Prostate gland (tissue), 2 donors: Measurements from ENCODE around the gene HIVEP2.

Experiments
- CTCF ChIP-seq, 4 experiments: fragments of 200-600 bp in 2 of 4; fragments of 450-650 bp in 2 of 4; sonication (generic) in 2 of 4; IDR thresholded peaks; 1 replicate in 3 of 4; 2 replicates in 1 of 4; pipeline ENCODE4 v1.5.1; 2016 to 2019; ENCODE audit warnings: antibody characterized with exemption in 4 of 4, mild to moderate bottlenecking in 2 of 4, moderate library complexity in 2 of 4
- POLR2A ChIP-seq: fragments of 450-650 bp; IDR thresholded peaks from one replicate; pipeline ENCODE4 v1.6.1; 2016; ENCODE audit warnings: antibody characterized with exemption, mild to moderate bottlenecking
- POLR2AphosphoS5 ChIP-seq: sonication (generic); formaldehyde crosslinking; IDR thresholded peaks from one replicate; pipeline ENCODE4 v1.6.1; 2017; ENCODE audit warnings: antibody characterized with exemption

DNA sequence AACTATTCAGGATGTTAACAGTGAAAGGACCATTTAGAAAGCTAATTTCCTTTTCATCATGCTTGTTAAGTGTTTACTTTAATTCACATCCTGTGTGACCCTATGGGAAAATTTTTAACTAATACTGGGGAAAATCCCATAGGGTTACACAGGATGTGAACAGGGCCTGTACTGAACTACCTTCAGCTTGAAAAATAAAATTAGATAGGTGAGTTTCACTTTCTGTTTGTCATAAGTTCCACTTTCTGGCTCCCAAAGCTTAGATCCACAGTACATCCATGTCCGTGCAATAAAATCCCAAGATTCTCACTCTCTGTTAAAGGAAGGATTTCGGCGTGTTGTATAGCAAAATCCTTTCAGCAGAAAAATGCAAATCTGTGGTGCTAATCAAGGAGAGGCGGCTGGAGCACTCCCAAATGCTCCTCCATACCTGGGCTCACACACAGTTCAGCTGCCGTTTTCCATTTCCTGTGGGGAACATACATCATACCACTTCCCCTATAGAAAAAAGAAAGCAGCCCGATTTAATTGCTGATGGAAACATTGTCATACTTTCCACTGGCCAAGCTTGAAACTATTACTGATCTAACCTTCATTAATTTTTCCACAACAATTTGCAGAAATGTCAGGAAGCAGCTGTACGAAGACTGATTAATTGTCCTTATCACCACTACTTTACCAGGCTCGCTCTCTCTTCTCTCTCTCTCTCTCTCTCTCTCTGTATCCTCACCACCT lies 125.2 kb downstream of the HIVEP2 start:
- TF ChIP-seq CTCF (IDR thresholded peaks at IDR 0.05): no peak
- TF ChIP-seq POLR2AphosphoS5: no peak
- no peak for TF ChIP-seq POLR2A
